Mesothelial cell of epicardium (in vitro differentiated cells): ENCODE results near the gene CAMK4. TPM values are rescaled to one million over a fixed set of nuclear protein-coding genes. Genes with fewer than 3 reads are reported as not detected.

ENCODE experiments used
- DNase-seq, 2 experiments: peaks; one replicate each; pipeline ENCODE4 v3.0.0; 2021; ENCODE audit warnings: low spot score in 2 of 2; ENCODE audit not compliant: unreplicated experiment in 2 of 2
- H3K27ac Mint-ChIP-seq: 2 replicates; pipeline ENCODE4 v1.8.0; 2021; ENCODE audit warnings: mixed read lengths
- H3K27me3 Mint-ChIP-seq: 2 replicates; pipeline ENCODE4 v1.8.0; 2021; ENCODE audit warnings: low read depth, mixed read lengths
- H3K36me3 Mint-ChIP-seq: 2 replicates; pipeline ENCODE4 v1.8.0; 2021; ENCODE audit warnings: mixed read lengths
- H3K4me1 Mint-ChIP-seq: 2 replicates; pipeline ENCODE4 v1.8.0; 2021; ENCODE audit warnings: mixed read lengths
- H3K4me3 Mint-ChIP-seq: 2 replicates; pipeline ENCODE4 v1.8.0; 2021; ENCODE audit warnings: mild to moderate bottlenecking, moderate library complexity, mixed read lengths
- H3K9me3 Mint-ChIP-seq: 2 replicates; pipeline ENCODE4 v1.8.0; 2021; ENCODE audit warnings: mixed read lengths
- CTCF ChIP-seq: fragments of 200-600 bp; sonication (generic); IDR thresholded peaks from one replicate; pipeline ENCODE4 v1.5.0; 2021; ENCODE audit warnings: antibody characterized with exemption; ENCODE audit not compliant: unreplicated experiment
- total RNA-seq: library from RNA; stranded (reverse); gene quantifications from 3 replicates; pipeline ENCODE4 v1.2.1, GENCODE V29; 2021

The CAMK4 gene
- total RNA-seq, 1 donor from 2014 or later, result 13.3 TPM

GRCh38 chr5:111486926-111487325, 262.7 kb downstream of the CAMK4 start:
- no peak for TF ChIP-seq CTCF
- H3K27ac Mint-ChIP-seq, result no peak overlapping the region
- H3K36me3 Mint-ChIP-seq, result peaks cover 2% of the 10 kb centered on the region
- no peak overlapping the region for H3K4me3 Mint-ChIP-seq
- H3K4me1 Mint-ChIP-seq, result peaks cover 5% of the 10 kb centered on the region
- H3K27me3 Mint-ChIP-seq, result no peaks in the 10 kb centered on the region
- DNase-seq, result no peak
- H3K9me3 Mint-ChIP-seq, result no peaks in the 10 kb centered on the region

GRCh38 chr5:111488353-111488752, 264.2 kb downstream of the CAMK4 start:
- TF ChIP-seq CTCF, result no peak
- peaks cover 8% of the 10 kb centered on the region for H3K4me1 Mint-ChIP-seq
- H3K4me3 Mint-ChIP-seq, result no peak overlapping the region
- no peaks in the 10 kb centered on the region for H3K27me3 Mint-ChIP-seq
- no peaks in the 10 kb centered on the region for H3K9me3 Mint-ChIP-seq
- no peak for DNase-seq
- no peaks in the 10 kb centered on the region for H3K36me3 Mint-ChIP-seq
- H3K27ac Mint-ChIP-seq, result no peak overlapping the region

- DNase-seq, result no peak
- Mint-ChIP-seq H3K4me1 (peaks cover 29% of the 10 kb centered on the region), H3K27ac (peak overlapping the region; percentile 2)
Measured at GRCh38 chr5:111493031-111493430, 268.8 kb downstream of the CAMK4 start.

GRCh38 chr5:111494355-111494999, 270.3 kb downstream of the CAMK4 start:
- H3K36me3 Mint-ChIP-seq, result peaks cover 14% of the 10 kb centered on the region
- no peak for DNase-seq
- H3K9me3 Mint-ChIP-seq, result no peaks in the 10 kb centered on the region
- H3K27me3 Mint-ChIP-seq, result no peaks in the 10 kb centered on the region
- TF ChIP-seq CTCF, result no peak
- peak overlapping the region; percentile 76 for H3K27ac Mint-ChIP-seq
- H3K4me3 Mint-ChIP-seq, result no peak overlapping the region
- H3K4me1 Mint-ChIP-seq, result peaks cover 32% of the 10 kb centered on the region

More at GRCh38 chr5:111493031-111493430, 268.8 kb downstream of the CAMK4 start:
- no peaks in the 10 kb centered on the region for H3K27me3 Mint-ChIP-seq
- no peaks in the 10 kb centered on the region for H3K9me3 Mint-ChIP-seq
- no peak overlapping the region for H3K4me3 Mint-ChIP-seq
- H3K36me3 Mint-ChIP-seq, result peaks cover 7% of the 10 kb centered on the region
- TF ChIP-seq CTCF, result no peak

GRCh38 chr5:111495159-111495558, 271.0 kb downstream of the CAMK4 start:
- TF ChIP-seq CTCF, result no peak
- Mint-ChIP-seq H3K4me3 (no peak overlapping the region), H3K27ac (no peak overlapping the region), H3K4me1 (peaks cover 32% of the 10 kb centered on the region), H3K36me3 (peaks cover 18% of the 10 kb centered on the region), H3K9me3 (no peaks in the 10 kb centered on the region), H3K27me3 (no peaks in the 10 kb centered on the region)
- DNase-seq, result no peak
